SIG-M5 treated with dmso at 0.1 percent for 504 hours (cell line): Measurements from ENCODE around the gene LCN15.
"Not testable (repeated sequence)": the region's sequence is repeated elsewhere in the genome, so short reads cannot be mapped to it uniquely, and the experiment has no call there.

Experiments used
- DNase-seq: peaks from one replicate; lab custom pipeline; 2025; ENCODE audit not compliant: unreplicated experiment; lab: John Stamatoyannopoulos, UW

LCN15 gene

GRCh38 chr9:136775191-136775590, 10.9 kb upstream of the LCN15 start:
- no peak for DNase-seq

- DNase-seq = no peak
Observed at GRCh38 chr9:136774416-136775045, 10.2 kb upstream of the LCN15 start.

- no peak for DNase-seq
Observed at GRCh38 chr9:136773386-136774044, 9.2 kb upstream of the LCN15 start.

- DNase-seq = no peak
Observed at GRCh38 chr9:136771907-136772415, 7.6 kb upstream of the LCN15 start.

GRCh38 chr9:136769710-136770191, 5.4 kb upstream of the LCN15 start:
- DNase-seq = no peak

- DNase-seq = peak; percentile 32
Observed at GRCh38 chr9:136766410-136767120, 2.2 kb upstream of the LCN15 start.

- not testable (repeated sequence) for DNase-seq
Observed at GRCh38 chr9:136765745-136766409, 1.6 kb upstream of the LCN15 start.

- no peak for DNase-seq
Observed at GRCh38 chr9:136765041-136765440, 723 bp upstream of the LCN15 start.

GRCh38 chr9:136763649-136764035, 676 bp downstream of the LCN15 start:
- no peak for DNase-seq

- DNase-seq = no peak
Observed at GRCh38 chr9:136762915-136763648, 1.2 kb downstream of the LCN15 start.

- no peak for DNase-seq
Observed at GRCh38 chr9:136762221-136762691, 2.1 kb downstream of the LCN15 start.

GRCh38 chr9:136761545-136761981, 2.8 kb downstream of the LCN15 start:
- DNase-seq = no peak

GRCh38 chr9:136760834-136761544, 3.3 kb downstream of the LCN15 start:
- peak; percentile 75 for DNase-seq

- DNase-seq = no peak
Observed at GRCh38 chr9:136760424-136760823, 3.9 kb downstream of the LCN15 start.

- DNase-seq = no peak
Observed at GRCh38 chr9:136759436-136760325, 4.6 kb downstream of the LCN15 start.

GRCh38 chr9:136759001-136759400, 5.3 kb downstream of the LCN15 start:
- no peak for DNase-seq

GRCh38 chr9:136757751-136758140, 6.6 kb downstream of the LCN15 start:
- DNase-seq = no peak

GRCh38 chr9:136757328-136757727, 7.0 kb downstream of the LCN15 start:
- no peak for DNase-seq

- DNase-seq = no peak
Observed at GRCh38 chr9:136756836-136757235, 7.5 kb downstream of the LCN15 start.
